Muscle of back (tissue), 11 donors: Measurements from ENCODE around the gene KIAA0753. TPM values are rescaled to one million over a fixed set of nuclear protein-coding genes. Genes with fewer than 3 reads are reported as not detected.
"Not testable (repeated sequence)": the region's sequence is repeated elsewhere in the genome, so short reads cannot be mapped to it uniquely, and the experiment has no call there.

Experiments
- DNase-seq, 3 donors: peaks; one replicate each; pipeline versions ENCODE4 v3.0.0 to v3.0.0-alpha.2; 2013
- polyA plus RNA-seq, 10 donors: library from polyadenylated mRNA; unstranded; fragments of 120-200 nt; gene quantifications; one replicate each; pipeline ENCODE4 v1.2.1, GENCODE V29; 2013; ENCODE audit not compliant: insufficient read length in 10 of 10

Gene KIAA0753
- polyA plus RNA-seq, 10 donors, result 8.9 to 17.7 (median 11.8) TPM

- DNase-seq, result no peak
These were observed 38.4 kb downstream of the KIAA0753 start for GRCh38 chr17:6602141-6602540.

GRCh38 chr17:6599364-6599763, 41.1 kb downstream of the KIAA0753 start:
- DNase-seq, result peak in 1 of 3 donors; percentile 9

- DNase-seq, result no peak
These were observed 42.8 kb downstream of the KIAA0753 start for GRCh38 chr17:6597727-6598126.

GRCh38 chr17:6596941-6597340, 43.6 kb downstream of the KIAA0753 start:
- no peak for DNase-seq

DNA sequence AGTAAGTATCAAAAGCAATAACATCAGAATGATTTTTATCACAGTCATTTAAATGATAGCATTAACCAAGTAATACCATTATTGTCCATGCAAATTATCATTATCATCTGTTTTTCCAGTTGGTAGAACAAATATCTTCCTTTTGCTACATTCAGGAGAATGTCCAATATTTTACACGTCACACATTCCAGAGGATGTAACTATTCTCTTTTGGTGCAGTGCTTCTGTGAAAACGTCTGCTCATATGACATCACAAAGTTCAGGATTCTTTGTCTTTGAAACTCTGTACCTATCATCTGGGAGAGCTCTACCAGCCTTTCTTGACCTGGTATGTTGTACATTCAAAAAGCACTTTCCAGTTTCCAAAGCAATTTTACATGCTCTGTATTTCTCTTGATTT, 44.0 kb downstream of the KIAA0753 start:
- DNase-seq, result no peak

GRCh38 chr17:6596081-6596480, 44.4 kb downstream of the KIAA0753 start:
- no peak for DNase-seq

DNA sequence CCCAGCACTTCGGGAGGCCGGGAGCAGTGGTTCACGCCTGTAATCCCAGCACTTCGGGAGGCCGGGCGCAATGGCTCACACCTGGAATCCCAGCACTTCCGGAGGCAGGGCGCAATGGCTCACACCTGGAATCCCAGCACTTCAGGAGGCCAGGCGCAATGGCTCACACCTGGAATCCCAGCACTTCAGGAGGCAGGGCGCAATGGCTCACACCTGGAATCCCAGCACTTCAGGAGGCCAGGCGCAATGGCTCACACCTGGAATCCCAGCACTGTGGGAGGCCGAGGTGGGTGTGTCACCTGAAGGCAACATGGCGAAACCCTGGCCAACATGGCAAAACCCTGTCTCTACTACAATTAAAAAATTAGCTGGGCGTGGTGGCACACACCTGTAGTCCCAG, 47.1 kb downstream of the KIAA0753 start:
- not testable (repeated sequence) for DNase-seq

DNA sequence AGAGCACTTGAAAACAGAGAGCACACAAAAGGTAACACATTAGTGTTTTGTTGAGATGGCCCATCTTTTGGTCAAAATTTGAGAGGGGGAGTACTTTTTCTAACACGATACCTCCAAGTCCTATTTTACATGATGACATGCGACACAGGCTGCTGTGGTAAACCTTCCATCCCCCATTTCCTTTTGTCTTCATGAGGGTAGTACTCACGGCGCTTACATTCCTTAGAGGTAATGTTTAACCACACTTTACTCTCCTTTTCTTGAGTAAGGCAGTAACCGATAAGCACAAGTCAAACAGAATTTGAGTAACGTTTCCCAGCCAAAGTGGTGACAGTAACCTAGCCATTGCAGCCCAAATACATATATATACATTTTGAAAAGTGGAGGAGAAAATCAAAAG, 48.3 kb downstream of the KIAA0753 start:
- no peak for DNase-seq

- DNase-seq, result peak in 1 of 3 donors; percentile 79
These were observed 48.8 kb downstream of the KIAA0753 start for GRCh38 chr17:6591599-6592158.

GRCh38 chr17:6589266-6589946, 51.1 kb downstream of the KIAA0753 start:
- DNase-seq, result peak in 1 of 3 donors; percentile 44

DNA sequence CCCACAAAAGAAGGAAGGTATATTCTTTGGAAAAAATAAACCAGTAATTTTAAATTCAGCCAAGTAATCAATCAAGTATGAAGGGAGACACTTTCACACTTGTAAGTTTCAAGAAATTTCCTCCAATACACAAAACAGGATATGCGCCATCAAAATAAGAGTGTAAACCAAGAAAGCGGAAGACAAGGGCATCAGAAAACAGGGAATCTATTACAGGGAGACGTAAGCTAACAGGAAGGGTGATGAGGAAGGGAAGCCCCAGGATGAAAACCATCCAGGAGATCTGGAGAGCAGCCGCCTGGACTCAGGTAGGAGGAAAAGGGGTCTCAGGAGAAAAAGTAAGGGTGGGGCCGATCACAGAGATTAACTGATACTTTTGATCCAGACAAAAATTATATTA, 52.3 kb downstream of the KIAA0753 start:
- DNase-seq, result no peak

GRCh38 chr17:6587310-6587709, 53.2 kb downstream of the KIAA0753 start:
- DNase-seq, result no peak

- DNase-seq, result no peak
These were observed 57.1 kb downstream of the KIAA0753 start for GRCh38 chr17:6583411-6583810.

DNA sequence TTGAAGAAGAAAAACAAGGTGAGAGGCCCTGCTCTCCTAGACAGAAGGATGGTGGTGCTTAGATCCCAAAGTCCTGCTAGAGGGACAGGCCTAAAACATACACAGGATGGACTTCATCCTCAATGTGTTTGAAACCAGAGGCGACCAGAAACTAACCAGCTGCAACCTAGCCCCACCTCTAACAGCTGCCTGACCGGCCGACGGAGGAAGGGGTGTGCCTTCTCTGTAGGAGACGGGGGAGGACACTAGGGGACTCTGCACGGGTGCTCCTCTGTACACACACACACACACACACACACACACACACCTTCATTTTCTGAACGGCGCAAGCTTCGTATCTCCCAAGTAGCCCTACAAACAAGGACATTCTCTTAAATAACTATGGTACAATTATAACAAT, 59.9 kb downstream of the KIAA0753 start:
- no peak for DNase-seq

DNA sequence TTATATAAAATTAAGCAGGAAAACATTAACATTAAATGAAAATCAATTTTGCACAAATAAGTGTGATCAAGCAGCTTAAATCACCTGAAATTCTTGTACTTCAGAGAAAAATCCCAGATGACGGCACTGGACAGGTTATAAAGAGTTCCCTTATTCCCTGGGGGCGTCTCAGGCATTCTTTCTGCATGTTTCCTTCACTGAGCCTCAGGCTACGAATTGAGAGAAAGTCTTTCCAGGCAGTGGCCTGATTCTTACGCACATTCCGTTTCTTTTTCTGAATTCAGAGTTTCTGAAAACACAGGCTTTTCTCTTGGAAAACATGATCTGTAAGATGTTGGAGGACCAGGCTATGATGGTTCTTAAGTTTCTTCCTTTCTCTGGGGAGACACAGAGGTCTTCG, 62.0 kb downstream of the KIAA0753 start:
- DNase-seq, result no peak

- DNase-seq, result no peak
These were observed 62.7 kb downstream of the KIAA0753 start for GRCh38 chr17:6577686-6578263.

DNA sequence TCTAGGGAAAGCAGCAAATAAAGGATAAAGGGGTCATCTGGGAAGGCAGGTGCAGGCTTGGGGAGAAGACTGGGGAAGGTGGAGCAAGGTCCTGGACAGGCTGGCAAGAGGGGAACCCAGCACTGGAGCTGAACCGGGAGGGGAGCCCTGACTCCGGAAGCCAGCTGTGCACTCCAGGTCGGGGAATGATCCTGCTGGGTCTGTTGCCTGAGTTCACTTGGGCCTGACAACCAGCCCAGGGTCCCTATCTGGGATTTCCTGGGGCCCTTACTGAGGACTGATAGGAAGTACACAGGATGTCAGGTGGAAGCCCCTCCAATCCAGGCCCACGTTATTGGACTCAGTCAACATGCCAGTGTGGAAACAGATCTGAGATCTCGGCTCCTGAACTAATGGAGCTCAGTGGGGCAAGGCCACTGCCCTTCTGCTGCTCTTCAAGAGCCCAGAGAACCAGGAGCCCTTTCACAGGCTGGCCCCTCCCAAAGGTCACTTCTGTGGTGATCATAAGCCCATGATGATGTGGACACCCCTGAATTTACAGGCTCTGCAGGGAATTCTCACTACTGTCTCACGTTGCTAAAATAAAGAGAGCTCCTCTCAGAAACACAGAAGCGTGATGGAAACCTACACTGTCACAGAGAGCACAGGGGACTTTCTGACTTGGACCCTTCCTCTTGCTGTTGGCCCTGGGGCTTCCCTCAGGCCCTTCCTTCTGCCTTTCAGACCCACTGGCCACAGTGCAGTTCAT, 64.3 kb downstream of the KIAA0753 start:
- DNase-seq, result no peak

DNA sequence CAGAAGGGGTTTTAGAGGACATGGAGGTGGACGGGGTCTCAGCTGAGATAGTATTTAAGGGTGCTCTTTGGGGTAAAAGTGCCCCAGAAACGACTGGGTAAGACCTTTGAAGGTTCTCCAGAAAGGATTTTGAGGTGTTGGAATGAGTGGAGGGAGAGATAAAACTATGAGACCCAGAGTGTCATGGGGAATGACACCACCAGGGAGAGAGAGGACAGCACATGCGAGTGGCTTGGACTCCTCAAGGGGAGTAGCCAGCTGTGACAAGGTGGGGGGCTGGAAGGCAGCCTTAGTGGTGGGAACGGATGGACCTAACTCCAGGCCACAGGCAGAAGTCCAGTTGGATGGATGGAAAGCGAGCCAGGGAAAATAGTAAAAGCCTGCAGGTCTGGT, 64.9 kb downstream of the KIAA0753 start:
- DNase-seq, result no peak

DNA sequence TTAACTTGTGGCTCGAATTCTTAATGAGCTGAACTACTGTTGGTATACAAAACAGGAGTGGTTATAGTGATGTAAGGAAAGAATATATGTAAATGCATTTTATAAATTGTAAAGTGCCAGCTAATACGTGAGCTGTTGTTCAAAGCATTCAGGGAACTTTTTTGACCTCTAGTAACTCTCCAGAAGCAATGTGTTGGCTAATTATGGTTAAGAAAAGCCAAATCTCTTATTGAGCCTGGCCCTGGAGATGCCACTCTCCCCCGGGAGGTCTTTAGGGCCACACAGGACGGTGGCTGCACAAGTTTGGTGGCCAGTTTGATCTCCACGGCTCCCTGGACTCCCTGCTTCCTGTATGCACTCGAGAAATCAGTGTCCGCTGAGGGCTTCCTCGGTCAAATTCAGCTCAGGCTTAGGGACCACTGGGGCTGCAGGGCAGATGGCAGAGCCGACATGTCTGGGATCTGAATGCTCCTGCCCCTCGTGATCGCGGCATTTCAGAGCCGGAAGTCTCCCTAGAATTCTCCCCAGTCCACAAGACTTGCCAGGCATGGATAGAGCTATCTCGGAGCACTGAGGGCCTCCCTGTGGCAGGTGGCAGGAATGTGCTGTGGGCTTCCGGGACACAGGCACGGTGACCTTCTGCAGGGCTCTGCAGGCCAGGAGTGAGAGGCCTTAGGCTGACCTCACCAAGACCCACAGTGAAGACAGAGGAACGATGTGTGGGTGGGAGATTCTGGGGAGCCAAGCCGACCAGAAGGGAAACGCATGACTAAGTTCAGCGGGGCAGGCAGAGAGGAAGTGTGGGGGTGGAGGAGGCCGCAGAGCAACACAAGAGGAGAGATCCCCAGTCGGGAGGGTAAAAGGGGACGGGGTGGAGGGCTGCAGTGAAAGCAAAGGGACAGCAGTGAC, 65.6 kb downstream of the KIAA0753 start:
- peak in 1 of 3 donors; percentile 57 for DNase-seq

DNA sequence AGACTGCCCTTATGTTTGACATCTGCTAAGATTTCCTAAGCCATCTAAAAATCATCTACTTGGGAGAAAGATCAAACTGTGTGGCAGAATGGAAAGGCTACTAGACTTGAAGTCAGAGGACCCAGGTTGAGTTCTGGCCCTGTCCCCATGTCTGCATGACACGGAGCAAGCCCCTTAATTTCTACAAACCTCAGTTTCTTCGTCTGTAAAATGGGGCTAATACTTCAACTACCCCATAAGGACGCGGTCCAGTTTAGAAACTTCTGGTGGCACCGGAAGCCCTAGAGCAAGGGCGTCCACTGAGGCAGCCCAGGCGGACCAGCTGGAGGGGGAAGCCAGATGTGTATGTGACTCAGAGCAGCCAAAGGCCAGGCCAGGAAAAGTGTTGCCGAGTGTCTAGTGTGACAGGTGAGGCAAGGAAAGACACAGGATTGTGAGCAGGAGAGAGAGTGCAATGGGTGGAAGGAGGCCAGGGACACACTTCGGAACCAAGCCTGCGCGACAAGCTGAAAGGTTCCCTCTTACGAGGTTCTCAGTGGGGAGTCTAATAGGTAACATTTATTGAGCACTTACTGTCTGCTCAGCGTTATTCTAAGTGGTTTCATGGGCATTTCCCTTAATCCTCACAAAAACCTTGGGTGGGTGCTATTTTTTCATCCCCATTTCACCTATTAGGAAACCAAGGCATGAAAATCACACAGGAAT, 66.4 kb downstream of the KIAA0753 start:
- no peak for DNase-seq

DNA sequence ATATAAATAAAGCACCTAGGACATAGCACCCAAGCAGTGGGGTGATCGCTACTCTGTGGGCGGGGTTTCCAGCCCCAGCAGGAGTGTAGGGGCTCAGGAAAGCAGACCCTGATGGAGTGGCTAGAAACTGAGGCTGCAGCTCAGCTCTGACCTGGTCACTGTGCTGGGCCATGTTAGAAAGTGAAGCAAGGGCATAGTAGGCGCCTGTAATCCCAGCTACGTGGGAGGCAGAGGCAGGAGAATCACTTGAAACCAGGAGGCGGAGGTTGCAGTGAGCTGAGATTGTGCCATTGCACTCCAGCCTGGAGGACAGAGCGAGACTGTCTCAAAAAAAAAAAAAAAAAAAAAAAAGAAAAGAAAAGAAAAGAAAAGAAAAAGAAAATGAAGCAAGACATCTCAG, 67.0 kb downstream of the KIAA0753 start:
- DNase-seq, result not testable (repeated sequence)
